Measurements from ENCODE around the gene PAPPA.

DNA sequence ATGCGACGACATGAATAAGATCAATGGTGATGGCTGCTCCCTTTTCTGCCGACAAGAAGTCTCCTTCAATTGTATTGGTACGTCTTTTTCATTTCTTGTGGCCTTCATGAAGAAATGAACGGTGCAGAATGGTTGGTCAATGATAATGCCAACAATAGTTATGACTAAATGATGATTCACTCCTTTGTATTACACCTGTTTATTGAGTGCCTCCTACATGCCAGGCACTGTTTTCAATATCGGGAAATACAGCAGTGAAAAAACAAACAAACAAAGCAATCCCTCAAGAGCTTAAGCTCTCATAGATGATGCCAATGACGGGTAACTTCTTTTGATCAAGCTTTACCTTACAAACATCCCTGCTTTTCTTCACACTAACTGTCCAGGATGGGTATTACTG is 117.7 kb downstream of the PAPPA start:
- TF ChIP-seq POLR2A (IDR thresholded peaks at IDR 0.05) (no peak), CTCF (IDR thresholded peaks at IDR 0.05) (no peak)
